T47D (cell line): ENCODE results near the gene TTC12.
A peak's percentile ranks its signal among the peaks of the same experiment; 100 is the strongest.

Experiments used
- DNase-seq, 2 experiments: peaks; one replicate each; pipeline versions ENCODE4 v3.0.0 to v3.0.0-alpha.2; 2011 to 2012; ENCODE audit warnings: low read depth in 1 of 2, low spot score in 1 of 2
- JUND ChIP-seq: IDR thresholded peaks from 2 replicates; pipeline ENCODE4 v1.6.1; 2012; ENCODE audit warnings: low read depth
- in situ Hi-C: cut with HindIII; loops from 2 replicates; pipeline ENCODE4 v1.10.0; 2016; ENCODE audit warnings: low sequenced_read_pairs, low pct_unique_long_range_greater_than_20kb

Gene TTC12

GRCh38 chr11:113376156-113376555 is 61.8 kb downstream of the TTC12 start:
- in situ Hi-C loops, result no loop called here
- TF ChIP-seq JUND, result no peak
- no peak for DNase-seq

- in situ Hi-C loops, result no loop called here
- TF ChIP-seq JUND, result no peak
- no peak for DNase-seq
These were observed 63.5 kb downstream of the TTC12 start for GRCh38 chr11:113377681-113378412.

DNA sequence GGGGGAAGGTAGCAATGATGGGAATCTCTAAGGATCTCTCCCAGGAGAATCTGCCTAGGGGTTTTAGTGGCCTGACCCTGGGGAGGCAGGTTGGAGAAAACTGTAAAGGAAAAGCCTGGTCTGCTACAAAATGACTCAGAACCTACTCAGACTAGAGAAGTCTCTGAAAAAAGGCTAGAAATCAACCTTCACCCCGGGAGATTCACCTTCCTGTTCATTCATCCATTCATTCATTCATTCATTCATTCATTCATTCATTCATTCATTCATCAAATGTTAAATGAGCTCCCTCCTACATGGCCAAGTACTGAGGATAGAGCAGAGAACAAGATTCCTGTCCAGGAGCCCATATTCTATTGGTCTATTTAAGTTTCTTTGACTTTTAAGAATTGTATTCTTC is 64.3 kb downstream of the TTC12 start:
- no peak for DNase-seq

GRCh38 chr11:113382121-113382520 is 67.7 kb downstream of the TTC12 start:
- no peak for DNase-seq
- in situ Hi-C loops, result no loop called here
- no peak for TF ChIP-seq JUND

More for the DNA sequence above, 64.3 kb downstream of the TTC12 start:
- no peak for TF ChIP-seq JUND
- in situ Hi-C loops, result no loop called here

DNA sequence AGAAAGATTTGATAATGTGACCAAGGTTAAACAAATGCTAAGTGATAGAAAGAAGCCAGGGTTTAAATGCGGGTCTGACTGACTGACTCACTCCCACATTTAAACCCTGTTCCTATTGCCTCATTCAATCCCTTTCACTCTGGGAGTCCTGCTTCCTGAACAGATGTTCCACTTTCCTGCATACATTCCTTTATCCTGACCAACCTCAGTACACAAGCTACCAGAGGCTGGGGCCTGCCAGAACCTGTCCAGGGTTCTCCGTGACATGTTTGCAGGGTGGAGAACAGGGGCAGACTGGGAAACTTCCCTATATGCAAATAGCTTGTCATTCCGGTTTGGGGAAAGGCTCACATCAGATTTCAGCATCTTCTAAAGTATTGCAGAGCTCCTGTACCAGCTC is 70.2 kb downstream of the TTC12 start:
- in situ Hi-C loops, result no loop called here
- DNase-seq, result peak; percentile 77 to 98
- peak; percentile 38; the same call in 1 of the 2 replicates for TF ChIP-seq JUND

GRCh38 chr11:113385749-113386148 is 71.4 kb downstream of the TTC12 start:
- TF ChIP-seq JUND, result no peak
- no peak for DNase-seq

GRCh38 chr11:113386866-113387265 is 72.5 kb downstream of the TTC12 start:
- no peak for DNase-seq
- TF ChIP-seq JUND, result no peak
- in situ Hi-C loops, result no loop called here

More at GRCh38 chr11:113385749-113386148, 71.4 kb downstream of the TTC12 start:
- in situ Hi-C loops, result no loop called here

DNA sequence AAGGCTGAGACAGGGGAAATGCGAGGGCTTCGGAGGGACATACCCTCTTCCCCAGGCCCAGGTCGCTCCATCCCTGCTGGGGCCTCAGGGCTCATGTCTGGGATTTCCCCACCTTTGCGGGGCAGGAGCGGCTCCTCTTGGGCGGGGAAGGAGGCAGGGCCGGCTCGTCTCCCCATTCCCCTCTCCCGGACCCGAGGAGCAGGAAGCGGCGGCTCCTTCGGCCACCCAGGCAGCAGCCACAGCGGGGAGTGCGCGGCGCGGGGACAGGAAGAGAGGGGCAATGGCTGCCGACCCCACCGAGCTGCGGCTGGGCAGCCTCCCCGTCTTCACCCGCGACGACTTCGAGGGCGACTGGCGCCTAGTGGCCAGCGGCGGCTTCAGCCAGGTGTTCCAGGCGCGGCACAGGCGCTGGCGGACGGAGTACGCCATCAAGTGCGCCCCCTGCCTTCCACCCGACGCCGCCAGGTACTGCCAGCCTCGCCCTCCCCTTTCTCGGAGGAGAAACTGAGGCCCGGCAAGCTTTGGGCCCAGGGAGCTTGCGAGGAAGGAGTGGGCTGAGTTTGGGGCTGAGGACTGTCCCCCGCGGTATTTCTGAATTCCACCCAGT is 73.3 kb downstream of the TTC12 start, which contains the start of gene ANKK1:
TSS of gene ANKK1 (plus strand) at position 175 of the 607 bp plus-strand sequence. CDS start at position 281, 106 bp downstream.
- DNase-seq, result no peak
- no peak for TF ChIP-seq JUND
- in situ Hi-C loops, result no loop called here

GRCh38 chr11:113389272-113389671 is 74.9 kb downstream of the TTC12 start:
- in situ Hi-C loops, result no loop called here
- DNase-seq, result no peak
- TF ChIP-seq JUND, result no peak

- no peak for DNase-seq
- TF ChIP-seq JUND, result no peak
- in situ Hi-C loops, result no loop called here
These were observed 78.0 kb downstream of the TTC12 start for GRCh38 chr11:113392236-113392921.

DNA sequence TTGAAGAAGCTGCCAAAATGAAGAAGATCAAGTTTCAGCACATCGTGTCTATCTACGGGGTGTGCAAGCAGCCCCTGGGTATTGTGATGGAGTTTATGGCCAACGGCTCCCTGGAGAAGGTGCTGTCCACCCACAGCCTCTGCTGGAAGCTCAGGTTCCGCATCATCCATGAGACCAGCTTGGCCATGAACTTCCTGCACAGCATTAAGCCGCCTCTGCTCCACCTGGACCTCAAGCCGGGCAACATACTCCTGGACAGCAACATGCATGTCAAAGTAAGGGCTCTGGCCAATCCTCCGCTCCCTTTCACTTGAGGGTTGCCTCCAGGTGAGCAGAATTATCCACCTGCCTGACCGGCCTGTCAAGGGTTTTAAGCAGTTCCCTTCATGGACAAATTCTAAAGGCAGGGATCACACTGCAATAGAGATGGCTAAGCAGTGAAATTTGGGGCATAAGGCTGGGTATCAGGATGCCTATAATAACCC is 79.2 kb downstream of the TTC12 start:
- peak; percentile 28 to 61 for DNase-seq
- in situ Hi-C loops, result no loop called here
- TF ChIP-seq JUND, result no peak

DNA sequence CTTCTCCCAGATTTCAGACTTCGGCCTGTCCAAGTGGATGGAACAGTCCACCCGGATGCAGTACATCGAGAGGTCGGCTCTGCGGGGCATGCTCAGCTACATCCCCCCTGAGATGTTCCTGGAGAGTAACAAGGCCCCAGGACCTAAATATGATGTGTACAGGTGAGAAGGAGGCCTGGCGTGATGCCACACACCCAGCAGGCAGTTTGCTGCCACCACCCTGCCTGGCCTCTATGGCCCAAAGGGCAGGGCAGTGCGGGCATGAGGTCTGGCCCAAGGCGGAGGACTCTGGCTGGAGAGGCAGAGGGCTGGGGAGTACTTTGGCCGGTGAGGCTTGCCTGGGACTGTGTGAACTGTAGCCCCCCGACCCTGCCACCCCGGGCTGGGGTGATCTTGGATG is 80.5 kb downstream of the TTC12 start:
- in situ Hi-C loops, result no loop called here
- TF ChIP-seq JUND, result no peak
- DNase-seq, result no peak
